Measurements from ENCODE around the gene HM13.
"Not testable (repeated sequence)": the region's sequence is repeated elsewhere in the genome, so short reads cannot be mapped to it uniquely, and the experiment has no call there.

HM13 gene

GRCh38 chr20:31543966-31544598, 29.8 kb downstream of the HM13 start:
- no peak for DNase-seq

- no peak for DNase-seq
Measured at GRCh38 chr20:31544600-31544999, 30.4 kb downstream of the HM13 start.

GRCh38 chr20:31545621-31546040, 31.4 kb downstream of the HM13 start:
- DNase-seq: not testable (repeated sequence)

GRCh38 chr20:31547017-31547675, 32.9 kb downstream of the HM13 start:
- peak; percentile 90 for DNase-seq

- no peak for DNase-seq
Measured at GRCh38 chr20:31547720-31548298, 33.6 kb downstream of the HM13 start.

- DNase-seq: no peak
Measured at GRCh38 chr20:31548820-31549512, 34.7 kb downstream of the HM13 start.

GRCh38 chr20:31549513-31549880, 35.3 kb downstream of the HM13 start:
- no peak for DNase-seq

GRCh38 chr20:31550099-31550498, 35.9 kb downstream of the HM13 start:
- DNase-seq: no peak

- no peak for DNase-seq
Measured at GRCh38 chr20:31551163-31552081, 37.2 kb downstream of the HM13 start.

GRCh38 chr20:31555203-31555775, 41.0 kb downstream of the HM13 start:
- DNase-seq: no peak

- DNase-seq: no peak
Measured at GRCh38 chr20:31559704-31560093, 45.5 kb downstream of the HM13 start.

GRCh38 chr20:31560094-31560745, 46.0 kb downstream of the HM13 start:
- DNase-seq: peak; percentile 15

- DNase-seq: no peak
Measured at GRCh38 chr20:31560746-31561598, 46.7 kb downstream of the HM13 start.

- no peak for DNase-seq
Measured at GRCh38 chr20:31562241-31562640, 48.0 kb downstream of the HM13 start.

- no peak for DNase-seq
Measured at GRCh38 chr20:31564284-31564683, 50.0 kb downstream of the HM13 start.

GRCh38 chr20:31565699-31566318, 51.6 kb downstream of the HM13 start:
- DNase-seq: no peak

- DNase-seq: no peak
Measured at GRCh38 chr20:31566319-31566657, 52.0 kb downstream of the HM13 start.

GRCh38 chr20:31566658-31567379, 52.6 kb downstream of the HM13 start:
- DNase-seq: no peak

- no peak for DNase-seq
Measured at GRCh38 chr20:31567380-31567720, 53.1 kb downstream of the HM13 start.

Data from NCI-H1694 (cell line).